ENCODE data around the gene TBCD.

DNA sequence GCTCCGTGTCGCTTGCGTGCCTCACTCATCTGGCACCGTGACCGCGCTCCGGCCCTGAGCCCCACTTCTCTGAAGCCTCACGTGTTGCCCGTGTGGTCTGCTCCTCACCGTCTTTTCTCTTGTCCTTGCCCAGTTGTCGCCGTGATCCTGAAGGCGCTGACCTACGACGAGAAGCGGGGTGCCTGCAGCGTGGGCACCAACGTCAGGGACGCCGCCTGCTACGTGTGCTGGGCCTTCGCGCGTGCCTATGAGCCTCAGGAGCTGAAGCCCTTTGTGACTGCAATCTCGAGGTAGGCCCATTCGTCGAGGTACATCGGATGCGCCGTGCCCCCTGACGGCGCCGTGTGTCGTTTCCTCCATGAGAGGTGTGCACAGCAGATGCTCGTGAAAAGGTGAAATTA lies 118.2 kb downstream of the TBCD start:
- TF ChIP-seq POLR2AphosphoS5 (IDR thresholded peaks at IDR 0.05; ENCODE audit: borderline replicate concordance, low read depth, low read length) (no peak), EZH2 (IDR thresholded peaks at IDR 0.05) (no peak), FOXP2 (optimal IDR thresholded peaks at IDR 0.05; ENCODE audit: control extremely low read depth, extremely low read length, insufficient read depth) (no peak)
